Cardiac fibroblast (primary cell): ENCODE measurements around the gene NHS.
A peak's percentile ranks its signal among the peaks of the same experiment; 100 is the strongest.

Experiments
- DNase-seq, 2 donors: peaks; one replicate each; pipeline versions ENCODE4 v3.0.0 to v3.0.0-alpha.2; 2010; ENCODE audit warnings: low read depth in 2 of 2
- H3K4me3 ChIP-seq, 2 donors: replicated peaks in 1 of 2; 1 replicate in 1 of 2; 2 replicates in 1 of 2; pipeline ENCODE4 v1.5.1; 2011; ENCODE audit warnings: low read depth in 2 of 2, low read length in 2 of 2, mild to moderate bottlenecking in 2 of 2, moderate library complexity in 1 of 2
- CTCF ChIP-seq: IDR thresholded peaks from one replicate; pipeline ENCODE4 v1.5.1; 2011; ENCODE audit warnings: low read depth, mild to moderate bottlenecking, low read length, inconsistent platforms

The NHS gene

GRCh38 chrX:17737710-17737985 is 362.6 kb downstream of the NHS start:
- no peak for DNase-seq
- H3K4me3 ChIP-seq, result peak overlapping the region; percentile 62 to 71
- TF ChIP-seq CTCF, result no peak

- peak overlapping the region; percentile 62 to 71 for H3K4me3 ChIP-seq
- DNase-seq, result peak; percentile 14 to 36
- TF ChIP-seq CTCF, result no peak
These were observed 363.1 kb downstream of the NHS start for GRCh38 chrX:17737986-17738713.

GRCh38 chrX:17738737-17739535 is 363.9 kb downstream of the NHS start:
- TF ChIP-seq CTCF, result no peak
- no peak for DNase-seq

GRCh38 chrX:17740137-17741122 is 365.4 kb downstream of the NHS start:
- no peak overlapping the region for H3K4me3 ChIP-seq
- TF ChIP-seq CTCF, result no peak
- no peak for DNase-seq

More at GRCh38 chrX:17738737-17739535, 363.9 kb downstream of the NHS start:
- peak overlapping the region; percentile 62 to 71 for H3K4me3 ChIP-seq

GRCh38 chrX:17741123-17741511 is 366.1 kb downstream of the NHS start:
- DNase-seq, result no peak
- TF ChIP-seq CTCF, result no peak
- no peak overlapping the region for H3K4me3 ChIP-seq

- no peak for TF ChIP-seq CTCF
- DNase-seq, result no peak
- no peak overlapping the region for H3K4me3 ChIP-seq
These were observed 368.9 kb downstream of the NHS start for GRCh38 chrX:17743913-17744312.
